ENCODE measurements around the gene SPAG5.

- TF ChIP-seq CTCF (IDR thresholded peaks at IDR 0.05) (no peak), POLR2A (IDR thresholded peaks at IDR 0.05) (no peak)
Observed at GRCh38 chr17:28540231-28540630, 58.6 kb downstream of the SPAG5 start.
